PC-9 (cell line): Measurements from ENCODE around the gene KLF2. TPM values are rescaled to one million over a fixed set of nuclear protein-coding genes. Genes with fewer than 3 reads are reported as not detected.

Source experiments
- BruUV-seq: library from RNA; stranded (reverse); fragments of 400-500 nt; replicated peaks from 2 replicates; lab custom pipeline; 2021; lab: Mats Ljungman, UMichigan
- CTCF ChIA-PET: fragments of 300-600 bp; sonication (Branson Sonifier 250); formaldehyde crosslinking; loops from one replicate; lab custom pipeline; 2022; ENCODE audit warnings: antibody characterized with exemption; lab: Charles Lee
- POLR2A ChIA-PET: fragments of 300-600 bp; sonication (Branson Sonifier 250); formaldehyde crosslinking; loops from one replicate; lab custom pipeline; 2022; ENCODE audit warnings: antibody characterized with exemption; ENCODE audit not compliant: unreplicated experiment; lab: Charles Lee
- DNase-seq, 2 experiments: peaks; one replicate each; pipeline versions ENCODE4 v3.0.0 to v3.0.0-alpha.2; 2015 to 2022; ENCODE audit warnings: mixed read lengths in 1 of 2
- H2AFZ ChIP-seq: fragments of 200-600 bp; sonication (generic); 2 replicates; pipeline ENCODE4 v1.8.1; 2017; ENCODE audit warnings: antibody characterized with exemption
- H3F3A ChIP-seq: fragments of 200-600 bp; sonication (generic); 2 replicates; pipeline ENCODE4 v1.8.1; 2017; ENCODE audit warnings: antibody characterized with exemption, mild to moderate bottlenecking, low read depth; ENCODE audit not compliant: insufficient read depth
- H3K27ac ChIP-seq: fragments of 200-600 bp; sonication (generic); 2 replicates; pipeline ENCODE4 v1.6.1; 2016; ENCODE audit warnings: mixed run types
- H3K27me3 ChIP-seq: fragments of 200-600 bp; sonication (generic); 2 replicates; pipeline ENCODE4 v1.6.1; 2016; ENCODE audit warnings: low read depth, mixed run types; ENCODE audit not compliant: insufficient read depth
- H3K36me3 ChIP-seq: fragments of 200-600 bp; sonication (generic); 2 replicates; pipeline ENCODE4 v1.6.1; 2016; ENCODE audit warnings: low read depth, mixed run types
- H3K4me1 ChIP-seq: fragments of 200-600 bp; sonication (generic); replicated peaks from 2 replicates; pipeline ENCODE4 v1.6.1; 2016; ENCODE audit warnings: mixed run types; ENCODE audit not compliant: insufficient read depth
- H3K4me2 ChIP-seq: fragments of 200-600 bp; sonication (generic); 2 replicates; pipeline ENCODE4 v1.6.1; 2017; ENCODE audit warnings: mixed run types
- H3K4me3 ChIP-seq: fragments of 200-600 bp; sonication (generic); 2 replicates; pipeline ENCODE4 v1.6.1; 2016; ENCODE audit warnings: mixed run types
- H3K79me2 ChIP-seq: fragments of 200-600 bp; sonication (generic); 2 replicates; pipeline ENCODE4 v1.6.1; 2017; ENCODE audit warnings: low read depth, mixed run types
- H3K9me2 ChIP-seq: fragments of 200-600 bp; sonication (generic); 2 replicates; pipeline ENCODE4 v1.8.1; 2017; ENCODE audit warnings: mild to moderate bottlenecking; ENCODE audit not compliant: insufficient read depth
- H3K9me3 ChIP-seq: fragments of 200-600 bp; sonication (generic); 2 replicates; pipeline ENCODE4 v1.8.1; 2016; ENCODE audit warnings: low read depth; ENCODE audit not compliant: insufficient read depth
- H4K20me1 ChIP-seq: fragments of 200-600 bp; sonication (generic); 2 replicates; pipeline ENCODE4 v1.8.1; 2017; ENCODE audit not compliant: insufficient read depth
- EZH2 ChIP-seq: fragments of 200-600 bp; sonication (generic); IDR thresholded peaks from 2 replicates; pipeline ENCODE4 v1.8.0; 2017; ENCODE audit warnings: antibody characterized with exemption, low read depth
- intact Hi-C: fragments of 100-400 bp; cut with micrococcal nuclease; formaldehyde crosslinking; loops from one replicate; pipeline ENCODE4 v1.10.0; 2022; ENCODE audit not compliant: unreplicated experiment
- total RNA-seq: library from RNA; stranded (reverse); gene quantifications from 2 replicates; pipeline ENCODE4 v1.2.3, GENCODE V29; 2021
- TF ChIP-seq, protein P1 (sequence below): fragments of 200-600 bp; sonication (generic); conservative IDR thresholded peaks from 2 replicates; pipeline ENCODE4 v1.6.1; 2017; ENCODE audit warnings: mixed run types, antibody characterized with exemption, mild to moderate bottlenecking, moderate library complexity

KLF2 gene
- total RNA-seq, 1 experiment from 2014 or later: 1.6 TPM

DNA sequence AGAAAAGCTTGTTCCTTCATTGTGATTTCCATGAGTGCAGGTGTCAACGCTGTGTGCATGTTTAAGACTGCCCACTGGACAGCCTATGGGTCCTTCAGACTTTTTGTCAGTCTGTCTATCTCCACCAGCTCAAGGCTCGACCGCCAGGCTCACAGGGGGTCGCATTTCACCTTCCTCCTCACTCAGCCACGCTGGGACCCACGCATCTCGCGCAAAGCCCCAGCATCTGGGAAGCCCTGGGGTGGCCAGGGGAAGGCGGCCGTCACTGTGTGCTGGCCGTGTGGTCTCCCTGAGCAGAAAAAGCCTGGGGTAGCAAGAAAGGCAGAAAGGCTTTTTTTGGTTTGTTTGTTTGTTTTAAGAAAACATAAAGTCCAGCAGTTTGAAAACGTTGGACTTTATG lies 48.5 kb downstream of the KLF2 start:
- BruUV-seq: no TSS peak

DNA sequence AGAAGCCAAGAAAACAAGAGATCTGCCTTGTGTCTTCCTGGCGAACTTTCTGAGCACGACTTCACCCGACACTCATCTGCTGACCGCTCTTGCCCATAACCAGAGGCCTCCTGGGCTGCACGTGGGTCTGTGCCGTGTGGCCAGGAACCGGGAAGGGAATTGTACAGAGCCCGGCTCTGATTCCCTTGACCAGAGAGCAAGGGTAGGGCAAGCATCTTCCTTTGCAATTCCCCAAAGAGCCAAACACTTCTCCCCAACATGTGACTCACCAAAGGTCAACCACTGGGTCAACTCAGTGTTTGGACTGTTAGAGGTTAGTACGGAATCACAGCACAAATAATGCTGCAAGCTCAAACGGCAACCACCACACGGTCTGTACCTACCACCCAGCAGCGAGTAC lies 48.9 kb downstream of the KLF2 start:
- H3K4me1 ChIP-seq: no peaks in the 10 kb centered on the region
- no TSS peak for BruUV-seq
- 0 out of 2 replicates have a peak, but pooled peaks cover 9% of the 10 kb centered on the region for H3F3A ChIP-seq
- no peak overlapping the region for H3K4me2 ChIP-seq
- H3K27ac ChIP-seq: no peak overlapping the region
- H4K20me1 ChIP-seq: 0 out of 2 replicates have a peak, but pooled peaks cover 4% of the 10 kb centered on the region
- no peak overlapping the region for H2AFZ ChIP-seq
- POLR2A ChIA-PET: no interaction called here
- TF ChIP-seq EZH2: no peak
- TF ChIP-seq, protein P1, sequence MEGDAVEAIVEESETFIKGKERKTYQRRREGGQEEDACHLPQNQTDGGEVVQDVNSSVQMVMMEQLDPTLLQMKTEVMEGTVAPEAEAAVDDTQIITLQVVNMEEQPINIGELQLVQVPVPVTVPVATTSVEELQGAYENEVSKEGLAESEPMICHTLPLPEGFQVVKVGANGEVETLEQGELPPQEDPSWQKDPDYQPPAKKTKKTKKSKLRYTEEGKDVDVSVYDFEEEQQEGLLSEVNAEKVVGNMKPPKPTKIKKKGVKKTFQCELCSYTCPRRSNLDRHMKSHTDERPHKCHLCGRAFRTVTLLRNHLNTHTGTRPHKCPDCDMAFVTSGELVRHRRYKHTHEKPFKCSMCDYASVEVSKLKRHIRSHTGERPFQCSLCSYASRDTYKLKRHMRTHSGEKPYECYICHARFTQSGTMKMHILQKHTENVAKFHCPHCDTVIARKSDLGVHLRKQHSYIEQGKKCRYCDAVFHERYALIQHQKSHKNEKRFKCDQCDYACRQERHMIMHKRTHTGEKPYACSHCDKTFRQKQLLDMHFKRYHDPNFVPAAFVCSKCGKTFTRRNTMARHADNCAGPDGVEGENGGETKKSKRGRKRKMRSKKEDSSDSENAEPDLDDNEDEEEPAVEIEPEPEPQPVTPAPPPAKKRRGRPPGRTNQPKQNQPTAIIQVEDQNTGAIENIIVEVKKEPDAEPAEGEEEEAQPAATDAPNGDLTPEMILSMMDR: no peak
- H3K9me3 ChIP-seq: no peaks in the 10 kb centered on the region
- H3K27me3 ChIP-seq: no peaks in the 10 kb centered on the region
- no peaks in the 10 kb centered on the region for H3K9me2 ChIP-seq
- no peak overlapping the region for H3K4me3 ChIP-seq
- no peaks in the 10 kb centered on the region for H3K79me2 ChIP-seq
- no peak for DNase-seq
- no peaks in the 10 kb centered on the region for H3K36me3 ChIP-seq
- intact Hi-C loops: no loop called here
- CTCF ChIA-PET: no interaction called here

More for the DNA sequence above, 48.5 kb downstream of the KLF2 start:
- H3K36me3 ChIP-seq: no peaks in the 10 kb centered on the region
- POLR2A ChIA-PET: no interaction called here
- CTCF ChIA-PET: no interaction called here
- H3K4me1 ChIP-seq: no peaks in the 10 kb centered on the region
- H3K4me2 ChIP-seq: no peak overlapping the region
- H3K79me2 ChIP-seq: no peaks in the 10 kb centered on the region
- 0 out of 2 replicates have a peak, but pooled peaks cover 9% of the 10 kb centered on the region for H3F3A ChIP-seq
- intact Hi-C loops: no loop called here
- H2AFZ ChIP-seq: no peak overlapping the region
- H3K27me3 ChIP-seq: no peaks in the 10 kb centered on the region
- H3K9me2 ChIP-seq: no peaks in the 10 kb centered on the region
- TF ChIP-seq, protein P1: no peak
- no peak for TF ChIP-seq EZH2
- H3K9me3 ChIP-seq: no peaks in the 10 kb centered on the region
- H4K20me1 ChIP-seq: 0 out of 2 replicates have a peak, but pooled peaks cover 4% of the 10 kb centered on the region
- no peak for DNase-seq
- H3K4me3 ChIP-seq: no peak overlapping the region
- H3K27ac ChIP-seq: no peak overlapping the region

DNA sequence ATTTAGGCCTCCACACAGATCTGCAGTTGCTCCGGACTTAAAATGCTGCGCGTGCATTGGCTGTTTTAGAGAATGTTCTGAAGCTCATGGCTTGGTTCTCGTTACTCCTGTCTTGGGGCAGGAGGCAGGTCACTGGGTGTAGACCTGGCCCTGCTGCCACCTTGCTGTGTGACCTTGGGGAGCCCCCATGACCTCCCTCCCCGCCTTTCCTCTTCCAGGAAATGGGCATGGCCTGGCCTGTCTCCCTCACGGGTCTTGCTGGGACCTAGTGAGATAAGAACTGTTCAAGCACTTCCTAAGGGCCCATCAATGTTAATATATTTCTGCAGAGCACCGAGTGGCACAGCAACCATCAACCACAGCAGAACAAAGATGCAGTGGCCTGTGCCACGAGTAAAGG lies 49.4 kb downstream of the KLF2 start:
- POLR2A ChIA-PET: no interaction called here
- Histone ChIP-seq H3K9me3 (no peaks in the 10 kb centered on the region), H3K4me3 (no peak overlapping the region), H3K27ac (no peak overlapping the region), H3K27me3 (no peaks in the 10 kb centered on the region), H3F3A (0 out of 2 replicates have a peak, but pooled peaks cover 9% of the 10 kb centered on the region), H3K79me2 (no peaks in the 10 kb centered on the region), H3K4me2 (no peak overlapping the region), H3K36me3 (no peaks in the 10 kb centered on the region), H2AFZ (no peak overlapping the region), H3K9me2 (no peaks in the 10 kb centered on the region), H3K4me1 (no peaks in the 10 kb centered on the region), H4K20me1 (0 out of 2 replicates have a peak, but pooled peaks cover 4% of the 10 kb centered on the region)
- intact Hi-C loops: no loop called here
- no peak for TF ChIP-seq EZH2
- TF ChIP-seq, protein P1: no peak
- BruUV-seq: no TSS peak
- no peak for DNase-seq
- CTCF ChIA-PET: no interaction called here
